GM12874 (cell line): ENCODE measurements around the gene HLCS.

Experiments used
- CTCF ChIP-seq: IDR thresholded peaks from 2 replicates; pipeline ENCODE4 v1.5.1; 2011; ENCODE audit warnings: low read depth, mild to moderate bottlenecking, control low read depth, low read length, moderate library complexity; ENCODE audit not compliant: insufficient read depth

Gene HLCS

GRCh38 chr21:36889401-36889800 is 77.1 kb downstream of the HLCS start:
- no peak for TF ChIP-seq CTCF

GRCh38 chr21:36888466-36888865 is 78.0 kb downstream of the HLCS start:
- no peak for TF ChIP-seq CTCF

GRCh38 chr21:36887963-36888362 is 78.5 kb downstream of the HLCS start:
- TF ChIP-seq CTCF, result no peak

- no peak for TF ChIP-seq CTCF
Measured at GRCh38 chr21:36883532-36884486, 82.7 kb downstream of the HLCS start.

- no peak for TF ChIP-seq CTCF
Measured at GRCh38 chr21:36882776-36883175, 83.7 kb downstream of the HLCS start.

GRCh38 chr21:36881228-36881627 is 85.2 kb downstream of the HLCS start:
- TF ChIP-seq CTCF, result no peak

GRCh38 chr21:36879827-36880226 is 86.6 kb downstream of the HLCS start:
- no peak for TF ChIP-seq CTCF
